ENCODE data around the gene DDX56.
A peak's percentile ranks its signal among the peaks of the same experiment; 100 is the strongest.

Gene DDX56

GRCh38 chr7:44574287-44574872, 672 bp upstream of the DDX56 start:
- Mint-ChIP-seq H3K4me3 (peak overlapping the region; percentile 95 to 99 (median 98)), H3K36me3 (ENCODE audit: low read depth) (peaks cover 52% of the 10 kb centered on the region), H3K27ac (peak overlapping the region; percentile 85 to 94 (median 93)), H3K9me3 (no peaks in the 10 kb centered on the region), H3K4me1 (peaks cover 33% of the 10 kb centered on the region), H3K27me3 (ENCODE audit: low read depth) (no peaks in the 10 kb centered on the region)
- no peak for TF ChIP-seq CTCF (IDR thresholded peaks at IDR 0.05; ENCODE audit: unreplicated experiment in 3 of 3)

DNA sequence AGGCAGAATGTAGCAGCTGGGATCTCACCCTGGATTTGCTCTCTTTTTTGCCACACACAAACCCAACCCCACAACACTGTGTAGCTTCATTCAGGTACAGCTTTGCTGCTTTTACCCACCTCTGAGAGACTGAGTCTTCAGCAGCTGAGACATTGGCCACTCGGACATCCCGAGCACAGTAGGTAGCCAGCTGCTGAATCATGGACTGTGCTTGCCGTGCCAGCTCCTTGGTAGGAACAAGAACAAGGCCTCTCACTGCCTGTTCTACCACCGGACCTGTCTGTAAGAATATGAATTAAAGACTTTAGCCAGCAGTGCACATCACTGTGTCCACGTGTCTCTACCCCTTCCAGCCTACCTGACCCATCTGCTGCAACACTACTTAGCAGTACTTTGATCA, 937 bp downstream of the DDX56 start:
- H3K27me3 Mint-ChIP-seq (ENCODE audit: low read depth): no peaks in the 10 kb centered on the region
- no peak for TF ChIP-seq CTCF (IDR thresholded peaks at IDR 0.05; ENCODE audit: unreplicated experiment in 3 of 3)
- H3K9me3 Mint-ChIP-seq: no peaks in the 10 kb centered on the region
- peak overlapping the region; percentile 95 to 99 (median 98) for H3K4me3 Mint-ChIP-seq
- peak overlapping the region; percentile 85 to 94 (median 93) for H3K27ac Mint-ChIP-seq
- peaks cover 27% of the 10 kb centered on the region for H3K4me1 Mint-ChIP-seq
- H3K36me3 Mint-ChIP-seq (ENCODE audit: low read depth): peaks cover 60% of the 10 kb centered on the region

DNA sequence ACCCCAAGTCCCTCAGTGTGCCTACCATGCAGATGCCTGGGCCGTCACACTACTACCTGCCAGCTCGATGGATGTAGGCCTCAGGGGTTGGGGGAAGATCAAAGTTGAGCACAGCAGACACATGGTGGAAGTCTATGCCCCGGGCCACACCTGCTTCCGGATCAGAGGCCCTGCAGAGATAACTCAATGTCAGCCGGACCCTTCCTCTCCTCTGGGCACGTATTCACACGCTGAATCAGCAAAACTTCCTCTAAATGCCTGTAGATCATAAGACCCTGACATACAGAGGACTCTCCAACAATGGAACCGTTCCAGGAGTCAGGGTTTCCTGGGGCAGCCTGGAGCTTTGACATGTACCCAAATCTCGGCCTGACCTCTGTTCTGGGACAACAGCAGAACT, 3.7 kb downstream of the DDX56 start:
- Mint-ChIP-seq H3K27ac (no peak overlapping the region), H3K36me3 (ENCODE audit: low read depth) (peaks cover 64% of the 10 kb centered on the region), H3K4me1 (peaks cover 23% of the 10 kb centered on the region), H3K27me3 (ENCODE audit: low read depth) (no peaks in the 10 kb centered on the region), H3K9me3 (no peaks in the 10 kb centered on the region), H3K4me3 (no peak overlapping the region)
- TF ChIP-seq CTCF (IDR thresholded peaks at IDR 0.05; ENCODE audit: unreplicated experiment in 3 of 3): no peak

- TF ChIP-seq CTCF (IDR thresholded peaks at IDR 0.05; ENCODE audit: unreplicated experiment in 3 of 3): no peak
- no peaks in the 10 kb centered on the region for H3K27me3 Mint-ChIP-seq (ENCODE audit: low read depth)
- peaks cover 13% of the 10 kb centered on the region for H3K4me1 Mint-ChIP-seq
- H3K4me3 Mint-ChIP-seq: peak overlapping the region in 1 of 3 experiments; percentile 38
- H3K9me3 Mint-ChIP-seq: no peaks in the 10 kb centered on the region
- H3K36me3 Mint-ChIP-seq (ENCODE audit: low read depth): peaks cover 70% of the 10 kb centered on the region
- no peak overlapping the region for H3K27ac Mint-ChIP-seq
These were observed 4.7 kb downstream of the DDX56 start for GRCh38 chr7:44568771-44569560.

DNA sequence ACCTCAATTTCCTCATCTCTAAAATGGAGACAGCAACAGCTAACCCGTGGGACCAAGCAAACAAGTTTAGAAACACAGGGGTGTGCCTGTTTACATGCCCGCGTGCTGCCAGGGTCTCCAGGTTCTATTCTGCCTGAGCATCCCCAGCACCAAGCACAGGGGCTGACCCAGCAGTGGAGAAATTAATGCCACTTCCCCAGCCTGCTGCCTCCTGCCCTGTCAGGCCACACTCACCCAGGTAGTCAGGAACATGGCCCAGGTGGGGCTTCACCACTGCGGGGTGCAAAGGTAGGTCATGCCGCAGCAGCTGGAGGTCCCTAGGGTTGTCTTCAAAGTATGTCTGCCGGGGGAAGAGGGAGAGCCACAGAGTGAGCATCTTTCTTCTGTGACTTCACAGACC, 5.8 kb downstream of the DDX56 start:
- Mint-ChIP-seq H3K36me3 (ENCODE audit: low read depth) (peaks cover 67% of the 10 kb centered on the region), H3K9me3 (no peaks in the 10 kb centered on the region), H3K27ac (no peak overlapping the region), H3K4me1 (peaks cover 6% of the 10 kb centered on the region), H3K4me3 (no peak overlapping the region), H3K27me3 (ENCODE audit: low read depth) (no peaks in the 10 kb centered on the region)
- TF ChIP-seq CTCF (IDR thresholded peaks at IDR 0.05; ENCODE audit: unreplicated experiment in 3 of 3): no peak

All from nephron (organoid).